Muscle of back (tissue), 11 donors: ENCODE data around the gene ACSS1. TPM values are rescaled to one million over a fixed set of nuclear protein-coding genes. Genes with fewer than 3 reads are reported as not detected.

Experiments used
- DNase-seq, 3 donors: peaks; one replicate each; pipeline versions ENCODE4 v3.0.0 to v3.0.0-alpha.2; 2013
- polyA plus RNA-seq, 10 donors: library from polyadenylated mRNA; unstranded; fragments of 120-200 nt; gene quantifications; one replicate each; pipeline ENCODE4 v1.2.1, GENCODE V29; 2013; ENCODE audit not compliant: insufficient read length in 10 of 10

Gene ACSS1
- polyA plus RNA-seq, 10 donors = 16.3 to 30.2 (median 18.9) TPM

DNA sequence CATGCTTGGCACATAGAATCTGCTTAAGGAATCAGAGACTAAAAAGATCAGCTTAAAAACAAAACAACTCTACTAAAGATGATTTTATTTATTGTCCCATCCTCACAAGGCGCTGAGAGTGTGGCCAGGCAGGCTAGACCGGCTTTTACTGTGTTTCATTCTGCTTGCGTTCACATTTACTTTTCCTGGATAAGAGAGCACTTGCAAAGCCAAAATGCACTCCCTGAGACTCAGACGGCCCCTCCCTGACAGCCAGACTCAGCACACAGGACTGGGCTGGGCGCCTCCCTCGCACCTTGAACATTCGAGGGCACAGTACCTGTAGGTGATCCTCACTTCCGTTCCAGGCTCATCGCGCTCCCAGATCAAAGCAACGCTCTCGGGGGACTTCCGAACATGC lies 10.2 kb downstream of the ACSS1 start:
- no peak for DNase-seq

DNA sequence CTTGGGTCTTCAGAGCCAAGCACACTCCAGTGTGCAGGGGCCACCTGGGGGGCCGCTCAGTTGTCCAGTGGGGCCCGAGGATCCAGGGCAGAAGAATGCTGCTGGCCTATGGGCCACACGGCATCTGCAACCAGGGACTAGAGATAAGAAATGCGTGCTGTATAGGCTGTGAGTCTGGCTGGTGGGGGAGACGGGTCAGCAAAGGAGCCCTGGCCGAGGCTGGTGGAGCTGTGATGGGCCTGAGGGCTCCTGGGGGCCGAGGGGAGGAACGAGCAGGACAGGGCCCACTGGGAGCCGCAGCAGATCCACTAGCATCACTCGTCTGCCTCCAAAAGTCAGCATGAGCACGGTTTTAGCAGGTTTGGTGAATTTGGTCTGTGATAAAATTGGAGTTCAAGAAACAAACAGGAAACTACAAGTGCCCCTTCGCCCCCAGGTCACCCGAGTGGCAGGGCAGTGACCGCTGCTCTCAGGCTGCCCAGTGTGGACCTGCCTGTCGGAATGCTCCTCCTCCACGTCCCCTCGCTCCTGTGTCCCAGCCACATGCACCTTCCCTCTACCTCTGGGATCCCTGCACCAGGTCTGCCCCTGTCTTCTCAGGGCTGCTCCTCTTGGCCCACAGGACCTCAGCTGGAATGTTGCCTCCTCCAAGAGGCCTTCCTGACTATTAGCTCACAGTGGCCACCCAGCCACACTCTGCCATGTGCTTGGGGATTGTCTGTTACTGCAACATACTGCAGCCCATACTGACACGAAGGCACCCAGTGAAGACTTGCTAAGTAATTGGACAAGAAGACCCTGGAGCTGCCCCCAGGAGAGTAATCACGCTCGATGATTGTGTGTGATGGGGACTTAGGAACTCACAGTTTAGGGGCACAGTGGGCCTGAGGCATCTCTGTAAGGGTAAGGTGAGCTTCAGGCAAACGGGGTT lies 10.9 kb downstream of the ACSS1 start:
- no peak for DNase-seq

- DNase-seq = no peak
These were observed 11.7 kb downstream of the ACSS1 start for GRCh38 chr20:25046181-25046641.

- DNase-seq = no peak
These were observed 12.6 kb downstream of the ACSS1 start for GRCh38 chr20:25045343-25045712.

DNA sequence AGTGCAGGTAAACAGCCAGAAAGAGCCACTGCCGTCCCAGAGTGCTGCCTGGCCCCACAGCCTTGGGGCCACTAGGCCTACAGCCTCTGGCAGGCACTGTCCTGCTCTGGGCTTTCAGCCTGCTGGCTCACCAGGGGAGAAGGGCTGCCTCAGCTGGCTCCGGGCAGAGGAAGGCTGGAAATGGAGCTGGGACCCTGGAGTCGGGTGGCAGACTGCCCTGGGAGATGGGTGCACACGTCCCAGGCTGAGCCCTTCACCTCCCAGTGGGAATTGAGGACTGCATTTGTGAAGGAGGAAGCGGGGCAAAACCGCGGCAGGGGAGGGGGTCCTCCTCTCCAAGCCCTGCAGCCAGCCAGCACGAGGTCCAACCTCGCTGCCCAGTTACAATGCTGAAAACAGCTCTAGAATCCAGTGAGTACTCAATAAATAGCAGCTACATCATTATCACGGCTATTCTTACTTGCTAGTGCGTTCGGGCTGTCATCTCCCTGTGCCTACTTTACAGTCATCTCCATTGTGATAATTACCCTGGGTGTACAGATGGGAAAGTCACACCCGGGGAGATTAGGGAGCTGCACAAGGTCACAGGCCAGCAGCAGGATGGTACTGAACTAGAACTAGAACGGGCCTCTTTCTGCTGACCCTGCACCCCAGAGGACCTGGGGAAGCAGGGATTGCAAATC lies 13.1 kb downstream of the ACSS1 start:
- no peak for DNase-seq

DNA sequence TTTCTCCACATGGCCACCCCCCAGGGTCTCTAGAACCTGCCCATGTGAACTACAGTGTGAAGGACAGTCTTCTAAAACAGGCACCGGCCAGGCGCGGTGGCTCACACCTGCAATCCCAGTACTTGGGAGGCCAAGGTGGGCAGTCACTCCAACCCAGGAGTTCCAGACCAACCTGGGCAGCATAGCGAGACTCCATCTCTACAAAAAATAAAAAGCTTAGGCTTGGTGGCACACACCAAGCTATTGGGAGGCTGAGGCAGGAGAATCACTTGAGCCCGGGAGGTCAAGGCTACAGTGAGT lies 13.7 kb downstream of the ACSS1 start:
- no peak for DNase-seq

DNA sequence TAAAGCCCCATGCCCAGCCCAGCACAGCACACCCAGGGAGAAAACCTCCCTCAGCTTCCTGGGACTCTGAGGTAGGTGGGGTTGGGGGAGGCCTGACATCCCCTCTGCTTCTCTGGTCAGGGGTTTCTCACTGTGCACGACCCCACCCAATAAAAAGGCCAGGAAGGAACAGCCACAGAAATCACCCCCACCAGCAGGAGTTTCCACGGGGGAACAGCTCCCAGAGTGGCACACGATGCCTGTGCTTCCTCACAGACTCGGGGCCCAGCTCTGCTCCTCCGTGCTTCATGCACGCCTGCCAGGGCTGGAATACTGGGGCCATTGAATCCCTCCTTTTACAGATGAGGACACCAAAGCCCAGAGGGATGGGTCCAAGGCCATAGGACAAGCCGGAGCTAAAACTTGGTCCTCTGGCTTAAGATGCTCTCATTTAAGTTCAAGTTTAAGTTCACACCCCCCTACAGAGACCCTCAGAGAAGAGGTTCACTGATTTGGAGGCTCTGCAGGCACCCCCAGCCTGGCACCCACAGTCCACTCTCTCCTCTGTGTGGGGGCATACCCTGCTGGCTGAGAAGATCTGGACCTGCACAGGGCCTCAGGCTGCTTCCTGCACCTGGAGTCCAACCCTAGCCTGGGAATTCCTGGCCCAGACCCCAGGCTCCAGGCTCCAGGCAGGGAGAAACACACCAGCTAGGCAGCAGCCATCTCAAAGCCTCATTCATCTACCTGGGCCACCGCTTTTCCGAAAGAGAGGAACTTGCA lies 14.3 kb downstream of the ACSS1 start:
- no peak for DNase-seq

- peak in 1 of 3 donors; percentile 54 for DNase-seq
These were observed 15.1 kb downstream of the ACSS1 start for GRCh38 chr20:25042531-25043498.

- no peak for DNase-seq
These were observed 16.0 kb downstream of the ACSS1 start for GRCh38 chr20:25041813-25042530.

DNA sequence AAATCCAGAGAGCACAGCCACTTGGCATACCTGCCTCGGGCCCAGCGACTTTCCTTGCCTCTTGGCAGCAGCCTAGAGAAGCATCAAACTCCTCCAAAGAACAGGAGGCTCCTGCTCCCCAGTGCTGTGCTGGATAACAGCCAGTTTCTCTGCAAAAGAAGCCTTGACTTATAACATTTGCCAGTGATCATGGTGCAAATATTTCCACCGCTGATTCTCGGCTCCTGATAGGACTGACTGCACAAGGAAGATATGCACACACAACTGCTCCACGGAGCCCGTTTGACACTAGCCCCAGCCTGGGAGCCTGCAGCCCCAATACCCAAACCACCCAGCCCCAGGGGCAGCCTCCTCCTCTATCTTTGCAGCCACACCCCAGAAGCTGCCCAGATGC lies 17.5 kb downstream of the ACSS1 start:
- DNase-seq = peak in 2 of 3 donors; percentile 80 to 87

DNA sequence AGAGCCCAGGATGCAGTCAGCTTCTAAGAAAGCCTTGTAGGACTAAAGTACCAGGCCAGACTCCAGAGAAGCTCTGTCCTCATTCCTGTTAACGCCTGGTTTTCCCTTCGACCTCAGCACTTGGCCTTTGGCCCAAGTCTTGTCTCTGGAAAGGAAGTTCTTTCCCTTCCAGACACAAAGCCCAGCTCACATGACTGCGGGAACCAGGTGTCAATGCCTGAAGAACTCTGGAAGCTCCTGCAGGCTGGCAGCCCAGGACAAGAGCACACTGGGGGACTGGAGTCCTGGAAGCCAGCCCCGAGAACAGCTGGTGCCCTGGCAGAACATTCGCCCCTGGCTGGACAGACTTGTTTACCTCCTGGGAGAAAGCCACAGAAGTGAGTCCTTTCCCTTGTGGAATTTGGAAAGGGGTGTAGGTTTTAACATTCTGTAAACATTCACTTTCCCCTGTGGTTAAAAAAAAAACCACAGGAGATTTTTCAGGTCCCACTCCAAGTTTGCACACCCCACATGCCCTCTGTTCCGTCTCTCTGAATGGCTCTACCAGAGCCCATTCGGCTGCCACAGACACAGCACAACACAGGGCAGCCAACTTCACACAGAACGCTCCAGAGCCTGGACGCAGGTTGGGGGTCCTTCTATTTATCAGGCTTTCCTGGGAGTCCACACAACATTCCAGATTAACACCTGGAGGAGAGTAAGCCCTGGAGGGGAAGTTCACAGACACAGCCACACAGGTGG lies 18.1 kb downstream of the ACSS1 start:
- peak; percentile 73 to 92 (median 87) for DNase-seq

- no peak for DNase-seq
These were observed 19.3 kb downstream of the ACSS1 start for GRCh38 chr20:25038591-25039015.

- DNase-seq = no peak
These were observed 19.9 kb downstream of the ACSS1 start for GRCh38 chr20:25038103-25038410.

DNA sequence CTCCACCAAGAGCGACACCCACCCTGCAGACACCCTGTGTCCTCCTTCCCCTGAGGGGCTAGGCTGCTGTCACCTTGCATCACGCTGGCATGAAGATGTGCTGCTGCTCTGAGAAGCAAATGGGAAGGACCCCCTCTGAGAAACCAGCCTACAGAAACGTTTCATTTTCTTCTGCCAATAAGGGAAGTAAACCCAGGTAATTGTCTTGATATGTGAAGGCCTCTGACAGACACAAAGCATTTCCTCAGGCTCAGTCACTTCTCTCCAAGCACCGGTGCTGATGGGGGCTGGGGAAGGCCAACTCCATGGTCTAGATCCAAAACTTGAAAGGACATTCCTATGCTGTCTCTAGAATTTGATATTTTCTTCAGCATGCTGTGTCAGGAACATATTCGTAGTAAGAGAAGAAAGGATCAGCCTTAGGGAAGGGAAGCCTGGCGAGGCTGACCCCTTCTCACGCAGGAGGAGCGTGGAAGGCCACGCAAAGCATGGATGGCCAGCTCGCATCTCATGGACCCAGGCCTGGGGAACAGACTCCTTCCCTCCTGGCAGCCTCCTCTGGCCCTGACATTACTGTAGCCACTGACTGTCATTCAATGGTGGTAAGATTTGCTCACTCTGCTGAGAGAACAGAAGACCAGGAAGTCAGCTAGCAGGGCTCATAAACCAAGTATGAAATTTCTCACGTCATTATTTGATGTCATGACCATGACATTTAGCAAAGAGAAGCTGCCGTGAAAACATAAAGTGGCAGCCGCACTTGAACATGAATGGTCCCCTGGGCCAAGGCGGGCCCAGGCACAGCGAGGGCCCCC lies 20.4 kb downstream of the ACSS1 start:
- no peak for DNase-seq

- no peak for DNase-seq
These were observed 21.5 kb downstream of the ACSS1 start for GRCh38 chr20:25036331-25036936.

DNA sequence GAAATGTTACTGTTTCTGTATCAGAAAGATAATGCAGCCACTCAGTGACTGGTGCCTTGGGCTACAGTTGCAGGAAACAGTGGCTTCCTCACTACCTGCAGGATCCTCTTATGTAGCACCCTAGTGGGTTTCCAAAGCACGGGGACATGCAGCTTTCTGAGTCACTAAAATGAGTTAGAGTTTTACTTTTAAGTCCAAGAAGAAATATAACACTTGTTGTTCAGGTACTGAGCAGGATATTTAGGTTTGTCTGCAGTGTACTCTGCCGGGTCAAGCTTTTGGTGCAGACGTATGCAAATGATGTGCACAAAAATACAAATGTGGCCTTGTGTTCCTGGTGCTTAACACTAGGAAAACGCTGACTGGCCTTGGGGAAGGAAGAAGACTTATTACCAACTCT lies 22.0 kb downstream of the ACSS1 start:
- no peak for DNase-seq

GRCh38 chr20:25033924-25034300 lies 24.0 kb downstream of the ACSS1 start:
- peak in 1 of 3 donors; percentile 35 for DNase-seq

DNA sequence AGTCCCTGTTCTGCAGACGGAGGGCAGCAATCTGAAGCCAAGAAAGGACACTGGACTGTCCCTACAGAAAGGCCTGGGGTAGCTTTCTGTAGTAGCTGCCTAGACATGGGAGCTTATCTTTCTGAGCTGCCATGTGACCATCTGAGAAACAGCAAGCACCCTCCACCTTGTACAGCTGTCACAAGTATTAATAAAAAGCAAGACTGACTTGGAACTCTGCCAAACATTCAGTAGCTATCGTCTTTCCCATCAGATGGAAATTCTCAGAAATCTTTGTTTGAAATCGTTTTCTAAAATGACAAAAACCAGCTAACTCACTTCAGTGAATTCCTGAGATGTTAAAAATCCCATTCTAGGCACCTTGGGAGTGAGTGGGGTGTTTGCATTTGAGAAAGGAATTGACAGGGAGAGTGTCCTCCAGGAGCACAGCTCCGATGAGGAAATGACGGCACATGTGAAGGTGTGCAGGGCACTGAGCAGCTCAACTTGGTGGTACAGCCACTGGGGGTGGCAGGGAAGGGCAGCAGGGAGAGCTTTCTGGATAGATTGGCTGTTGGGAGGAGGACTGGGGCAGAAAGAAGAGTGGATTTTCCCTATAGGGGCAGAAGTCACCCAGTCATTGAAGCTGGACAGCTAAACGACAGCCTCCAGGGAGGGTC lies 24.5 kb downstream of the ACSS1 start:
- DNase-seq = peak in 1 of 3 donors; percentile 25
